Measurements from ENCODE around the gene IFNAR1. TPM values are rescaled to one million over a fixed set of nuclear protein-coding genes. Genes with fewer than 3 reads are reported as not detected.

The IFNAR1 gene
- total RNA-seq, 1 experiment from 2014 or later, result 20.5 TPM

DNA sequence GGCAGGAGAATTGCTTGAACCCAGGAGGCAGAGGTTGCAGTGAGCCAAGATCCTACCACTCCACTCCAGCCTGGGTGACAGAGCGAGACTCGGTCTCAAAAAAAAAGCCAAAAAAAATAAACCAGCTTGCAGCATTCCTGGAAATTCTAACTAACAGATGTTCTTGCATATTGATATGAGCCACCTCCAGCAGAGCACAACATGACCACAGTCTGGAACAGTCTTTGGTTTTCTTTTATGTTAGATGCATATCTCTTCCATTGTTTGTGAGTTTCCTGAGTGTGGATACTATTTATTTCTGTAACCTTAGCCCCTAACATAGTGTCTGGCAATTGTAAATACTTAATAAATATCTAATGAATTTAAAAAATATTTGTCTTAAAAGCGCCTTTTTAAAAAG is 23.9 kb downstream of the IFNAR1 start:
- H3K9me3 ChIP-seq (ENCODE audit: control insufficient read depth in 1 of 2, insufficient read depth in 1 of 2, low read depth in 1 of 2, low read length in 2 of 2), result no peaks in the 10 kb centered on the region
- peaks cover 2 to 7% of the 10 kb centered on the region in 2 experiments; a peak in 3 of 4 replicates for H3K36me3 ChIP-seq (ENCODE audit: control insufficient read depth in 1 of 2, insufficient read depth in 2 of 2, low read length in 2 of 2)
- no peak overlapping the region for H3K4me3 ChIP-seq (replicated peaks in 1 of 2; ENCODE audit: low read depth in 1 of 2, low read length in 2 of 2)
- no peak overlapping the region for H3K9ac ChIP-seq (ENCODE audit: low read length)
- no TSS peak for BruUV-seq (replicated peaks)
- RAD21 ChIA-PET (ENCODE audit: low non-redundant PET in 1 of 2, low total read pairs in 2 of 2, uncharacterized antibody in 2 of 2, unreplicated experiment in 2 of 2), result no interaction called here
- CTCF ChIA-PET, result interaction anchor here (1.1 to 2.1 kb wide), 2 partner anchors 10 to 12 kb away, joined by 3 to 12 read pairs; no protein-coding TSS in a partner anchor
- no peaks in the 10 kb centered on the region for H3K4me1 ChIP-seq (ENCODE audit: control insufficient read depth in 1 of 2, insufficient read depth in 2 of 2, low read length in 2 of 2)
- H3K9me2 ChIP-seq (ENCODE audit: insufficient read depth), result no peaks in the 10 kb centered on the region
- H3K27ac ChIP-seq (ENCODE audit: low read depth, low read length), result no peak overlapping the region
- no peaks in the 10 kb centered on the region for H3K27me3 ChIP-seq (ENCODE audit: insufficient read depth, low read length)
- no peaks in the 10 kb centered on the region for H4K20me1 ChIP-seq (ENCODE audit: insufficient read depth)
- TF ChIP-seq SP1 (IDR thresholded peaks at IDR 0.05; ENCODE audit: low read depth) (no peak), FOSL1 (IDR thresholded peaks at IDR 0.05; ENCODE audit: low read depth) (no peak), EZH2 (IDR thresholded peaks at IDR 0.05) (no peak), REST (IDR thresholded peaks at IDR 0.05; ENCODE audit: low read depth) (no peak), RAD21 (IDR thresholded peaks at IDR 0.05; ENCODE audit: low read depth) (no peak), EGR1 (IDR thresholded peaks at IDR 0.05; ENCODE audit: low read depth) (no peak), CTCF (IDR thresholded peaks at IDR 0.05 in 2 of 3, conservative IDR thresholded peaks at IDR 0.05 in 1 of 3; ENCODE audit: borderline replicate concordance in 1 of 3, insufficient read depth in 1 of 3, low read depth in 2 of 3, low read length in 2 of 3) (no peak), EZH2phosphoT487 (IDR thresholded peaks at IDR 0.05; ENCODE audit: borderline replicate concordance) (no peak), TCF7L2 (IDR thresholded peaks at IDR 0.05; ENCODE audit: borderline replicate concordance, extremely low read depth, insufficient read depth, insufficient read length) (no peak)
- TF ChIP-seq, protein P1, sequence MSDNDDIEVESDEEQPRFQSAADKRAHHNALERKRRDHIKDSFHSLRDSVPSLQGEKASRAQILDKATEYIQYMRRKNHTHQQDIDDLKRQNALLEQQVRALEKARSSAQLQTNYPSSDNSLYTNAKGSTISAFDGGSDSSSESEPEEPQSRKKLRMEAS (IDR thresholded peaks at IDR 0.05), result no peak
- TF ChIP-seq, protein P2, sequence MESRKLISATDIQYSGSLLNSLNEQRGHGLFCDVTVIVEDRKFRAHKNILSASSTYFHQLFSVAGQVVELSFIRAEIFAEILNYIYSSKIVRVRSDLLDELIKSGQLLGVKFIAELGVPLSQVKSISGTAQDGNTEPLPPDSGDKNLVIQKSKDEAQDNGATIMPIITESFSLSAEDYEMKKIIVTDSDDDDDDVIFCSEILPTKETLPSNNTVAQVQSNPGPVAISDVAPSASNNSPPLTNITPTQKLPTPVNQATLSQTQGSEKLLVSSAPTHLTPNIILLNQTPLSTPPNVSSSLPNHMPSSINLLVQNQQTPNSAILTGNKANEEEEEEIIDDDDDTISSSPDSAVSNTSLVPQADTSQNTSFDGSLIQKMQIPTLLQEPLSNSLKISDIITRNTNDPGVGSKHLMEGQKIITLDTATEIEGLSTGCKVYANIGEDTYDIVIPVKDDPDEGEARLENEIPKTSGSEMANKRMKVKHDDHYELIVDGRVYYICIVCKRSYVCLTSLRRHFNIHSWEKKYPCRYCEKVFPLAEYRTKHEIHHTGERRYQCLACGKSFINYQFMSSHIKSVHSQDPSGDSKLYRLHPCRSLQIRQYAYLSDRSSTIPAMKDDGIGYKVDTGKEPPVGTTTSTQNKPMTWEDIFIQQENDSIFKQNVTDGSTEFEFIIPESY (IDR thresholded peaks at IDR 0.05; ENCODE audit: extremely low read depth, insufficient replicate concordance, low read length), result no peak
- POLR2A ChIA-PET, result no interaction called here
- intact Hi-C loops (cut with micrococcal nuclease), result no loop called here
- no peaks in the 10 kb centered on the region for H3K79me2 ChIP-seq (ENCODE audit: insufficient read depth, low read length)
- H3K4me2 ChIP-seq (ENCODE audit: low read length), result no peak overlapping the region
- ATAC-seq (no peak), DNase-seq (ENCODE audit: low read depth, low spot score) (no peak)
- no peak overlapping the region for H2AFZ ChIP-seq (ENCODE audit: low read depth, low read length, poor library complexity, severe bottlenecking)
